ENCODE measurements around the gene SEC14L5.
"Not testable (repeated sequence)": the region's sequence is repeated elsewhere in the genome, so short reads cannot be mapped to it uniquely, and the experiment has no call there.

SEC14L5 gene

GRCh38 chr16:4933433-4933832 lies 24.7 kb upstream of the SEC14L5 start:
- DNase-seq = no peak

- DNase-seq = no peak
Measured at GRCh38 chr16:4933871-4934395, 24.2 kb upstream of the SEC14L5 start.

- DNase-seq = no peak
Measured at GRCh38 chr16:4934591-4934990, 23.5 kb upstream of the SEC14L5 start.

- no peak for DNase-seq
Measured at GRCh38 chr16:4935241-4935855, 22.8 kb upstream of the SEC14L5 start.

GRCh38 chr16:4936181-4936990 lies 21.7 kb upstream of the SEC14L5 start:
- peak; percentile 9 for DNase-seq

GRCh38 chr16:4936991-4937781 lies 20.9 kb upstream of the SEC14L5 start, which contains the start of gene PPL:
Gene PPL (minus strand): TSS chr16:4937148. CDS start chr16:4937045, 103 bp downstream.
- peak; percentile 43 for DNase-seq

GRCh38 chr16:4937782-4938682 lies 20.1 kb upstream of the SEC14L5 start:
- DNase-seq = no peak

GRCh38 chr16:4938683-4939030 lies 19.5 kb upstream of the SEC14L5 start:
- DNase-seq = no peak

GRCh38 chr16:4940719-4941118 lies 17.4 kb upstream of the SEC14L5 start:
- no peak for DNase-seq

- no peak for DNase-seq
Measured at GRCh38 chr16:4942481-4942880, 15.6 kb upstream of the SEC14L5 start.

- no peak for DNase-seq
Measured at GRCh38 chr16:4944333-4945281, 13.5 kb upstream of the SEC14L5 start.

GRCh38 chr16:4945560-4946502 lies 12.3 kb upstream of the SEC14L5 start:
- DNase-seq = no peak

- no peak for DNase-seq
Measured at GRCh38 chr16:4946917-4947316, 11.2 kb upstream of the SEC14L5 start.

GRCh38 chr16:4947722-4948503 lies 10.2 kb upstream of the SEC14L5 start:
- DNase-seq = no peak

GRCh38 chr16:4948903-4949766 lies 9.0 kb upstream of the SEC14L5 start:
- DNase-seq = no peak

GRCh38 chr16:4949986-4950385 lies 8.1 kb upstream of the SEC14L5 start:
- no peak for DNase-seq

GRCh38 chr16:4951583-4951982 lies 6.5 kb upstream of the SEC14L5 start:
- not testable (repeated sequence) for DNase-seq

- no peak for DNase-seq
Measured at GRCh38 chr16:4954714-4955113, 3.4 kb upstream of the SEC14L5 start.

All from stimulated activated CD4-positive, alpha-beta T cell treated with anti-CD3 and anti-CD28 coated beads, Interleukin-15, amount 100 ng/mL, for 24 hours (primary cell).